HG03469 (cell line): ENCODE results near the gene TSPEAR.

Experiments
- ATAC-seq: cut with Tn5 transposase; IDR thresholded peaks from one replicate; pipeline ENCODE4 v1.9.1; 2021; ENCODE audit warnings: mild to moderate bottlenecking, moderate library complexity, moderate number of reproducible peaks; ENCODE audit not compliant: unreplicated experiment

The TSPEAR gene

GRCh38 chr21:44533891-44534627 is 177.3 kb downstream of the TSPEAR start:
- ATAC-seq: no peak

GRCh38 chr21:44533121-44533890 is 178.1 kb downstream of the TSPEAR start:
- no peak for ATAC-seq

DNA sequence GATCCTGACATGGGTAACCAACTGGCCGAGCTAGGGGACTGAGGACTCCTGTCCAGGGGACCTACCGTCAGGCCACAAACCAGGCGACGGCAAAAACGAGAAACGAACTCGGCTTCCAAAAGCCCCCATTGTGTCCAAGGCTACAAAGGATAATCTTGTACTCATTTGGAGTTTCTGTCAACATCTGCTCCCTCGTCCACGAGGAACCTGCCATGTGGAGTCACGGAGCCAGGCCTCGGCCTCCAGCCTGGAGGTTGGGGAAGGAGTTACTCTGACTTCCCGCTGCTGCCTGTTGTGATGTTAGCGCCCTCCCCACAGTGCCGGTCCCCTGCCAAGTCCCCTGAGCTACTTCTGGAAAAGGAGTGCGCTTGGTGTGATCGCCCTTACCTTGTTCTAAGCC is 178.7 kb downstream of the TSPEAR start:
- no peak for ATAC-seq

DNA sequence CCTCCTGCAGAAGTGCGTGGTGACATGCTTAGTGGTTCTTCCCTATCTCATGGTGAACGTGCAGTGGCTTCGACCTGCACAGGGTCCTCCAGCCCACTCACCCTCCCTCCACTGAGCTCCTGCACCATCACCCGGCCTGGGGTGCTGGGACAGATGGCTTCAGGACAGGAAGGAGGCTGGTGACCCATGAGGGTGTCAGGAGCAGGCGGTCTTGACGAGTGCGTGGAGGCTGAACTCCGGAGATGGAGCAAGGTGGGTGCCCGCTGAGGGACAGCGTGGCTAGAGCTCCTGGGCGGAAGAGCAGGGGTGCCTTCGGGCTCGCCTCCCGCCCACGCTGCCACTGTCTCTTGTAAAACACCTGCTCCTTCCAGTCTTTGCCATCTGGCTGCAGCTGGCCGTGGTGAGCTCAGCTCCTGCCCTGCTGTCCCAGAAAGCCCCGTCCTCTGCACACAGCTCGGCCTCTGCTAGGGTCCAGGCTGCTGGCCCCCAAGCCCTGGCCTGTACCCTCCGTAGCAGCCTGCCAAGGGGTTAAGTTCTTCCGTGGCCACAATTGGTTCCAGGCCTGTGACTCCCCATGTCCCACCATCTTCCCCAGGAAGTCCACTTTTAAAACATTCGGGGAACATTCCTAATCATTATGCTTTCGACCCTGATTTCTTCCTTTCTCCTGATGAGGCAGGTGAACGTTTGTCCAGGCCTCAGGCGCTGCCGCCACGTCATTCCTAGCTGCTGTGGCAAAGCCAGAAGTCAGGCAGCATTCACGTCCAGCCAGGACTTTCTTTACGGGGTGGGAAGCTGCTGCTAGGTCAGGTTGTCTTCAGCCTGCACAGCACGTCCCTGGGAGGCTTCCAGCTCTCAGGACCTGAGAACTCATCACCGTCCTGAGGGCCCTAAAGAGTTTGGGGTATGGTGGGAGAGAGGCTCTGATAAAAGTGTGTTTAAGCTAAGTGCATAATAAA is 179.5 kb downstream of the TSPEAR start:
- ATAC-seq: no peak

DNA sequence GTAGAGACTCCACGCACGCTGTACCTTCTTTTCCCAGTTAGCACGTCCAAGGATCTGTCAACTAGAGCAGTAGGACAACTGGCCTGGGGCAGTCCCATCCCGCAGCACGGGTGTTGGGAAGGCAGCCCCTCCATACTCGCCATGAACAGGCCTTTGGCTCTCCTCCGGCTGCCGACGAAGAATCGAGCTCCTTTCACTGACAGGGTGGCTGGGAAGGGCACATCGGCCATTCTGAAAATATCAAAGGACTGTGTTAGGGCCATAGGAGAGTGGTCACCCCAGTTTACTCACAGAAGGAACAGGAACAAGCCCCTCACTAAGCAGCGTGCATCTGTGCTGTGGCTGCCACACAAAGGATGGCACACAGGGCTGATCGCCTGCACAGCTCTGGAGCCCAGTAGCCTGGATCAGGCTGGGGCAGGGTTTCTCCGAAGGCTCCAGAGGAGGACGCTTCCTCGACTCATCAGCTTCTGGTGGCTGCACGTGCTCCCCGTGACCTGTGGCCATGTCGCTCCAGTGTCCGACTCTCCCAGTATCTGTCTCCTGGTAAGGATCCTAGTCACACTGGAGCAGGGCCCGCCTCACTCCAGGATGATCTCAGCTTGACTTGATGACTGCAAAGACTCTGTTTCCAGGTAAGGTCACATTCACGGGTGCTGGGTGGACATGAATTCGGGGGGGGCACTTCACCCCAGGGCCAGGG is 180.3 kb downstream of the TSPEAR start:
- ATAC-seq: no peak

DNA sequence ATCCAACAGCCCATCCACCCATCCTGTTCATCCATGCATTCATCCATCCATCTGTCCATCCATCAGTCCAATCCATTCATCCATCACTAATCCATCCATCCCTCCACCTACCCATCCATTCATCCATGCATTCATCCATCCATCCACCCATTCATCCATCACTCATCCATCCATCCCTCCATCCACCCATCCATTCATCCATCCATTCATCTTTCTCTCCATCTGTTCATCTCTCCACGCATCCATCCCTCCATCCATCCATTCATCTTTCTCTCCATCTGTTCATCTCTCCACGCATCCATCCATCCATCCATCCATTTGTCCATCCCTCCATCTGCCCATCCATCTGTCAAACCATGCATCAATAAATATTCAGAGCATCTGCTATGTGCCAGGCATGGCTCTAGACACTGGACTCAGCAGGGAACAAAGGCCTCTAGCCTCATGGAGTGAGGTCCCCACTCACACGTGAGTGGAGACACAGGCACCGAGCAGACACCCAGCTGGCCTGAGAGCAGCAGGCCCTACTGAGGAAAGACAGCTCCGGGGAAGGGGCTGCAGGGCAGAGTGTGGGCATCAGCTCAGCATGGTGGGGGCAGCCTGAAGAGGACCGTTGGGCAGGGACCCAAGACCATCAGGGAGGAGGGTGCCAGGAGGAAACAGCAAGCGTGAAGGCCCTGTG is 181.0 kb downstream of the TSPEAR start:
- no peak for ATAC-seq

GRCh38 chr21:44529503-44530125 is 181.8 kb downstream of the TSPEAR start:
- ATAC-seq: no peak

- no peak for ATAC-seq
Observed at GRCh38 chr21:44529011-44529421, 182.4 kb downstream of the TSPEAR start.

DNA sequence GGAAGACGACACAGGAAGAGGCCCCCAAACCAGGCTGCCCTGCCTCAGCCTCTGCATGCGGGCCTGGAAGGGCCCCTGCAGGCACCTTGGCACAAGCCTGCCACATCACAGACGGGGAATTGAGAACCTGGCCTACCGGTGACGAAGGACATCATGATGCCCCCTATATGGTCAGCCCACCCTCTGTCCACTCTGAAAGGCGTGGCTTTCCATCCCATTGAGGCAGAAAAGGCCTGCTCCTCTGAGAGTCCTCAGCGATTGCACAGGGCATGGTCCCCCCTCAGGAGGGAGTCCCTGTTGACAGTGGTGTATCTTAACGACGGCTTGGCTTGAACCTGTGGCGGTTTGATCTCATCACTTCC is 182.8 kb downstream of the TSPEAR start:
- ATAC-seq: no peak

DNA sequence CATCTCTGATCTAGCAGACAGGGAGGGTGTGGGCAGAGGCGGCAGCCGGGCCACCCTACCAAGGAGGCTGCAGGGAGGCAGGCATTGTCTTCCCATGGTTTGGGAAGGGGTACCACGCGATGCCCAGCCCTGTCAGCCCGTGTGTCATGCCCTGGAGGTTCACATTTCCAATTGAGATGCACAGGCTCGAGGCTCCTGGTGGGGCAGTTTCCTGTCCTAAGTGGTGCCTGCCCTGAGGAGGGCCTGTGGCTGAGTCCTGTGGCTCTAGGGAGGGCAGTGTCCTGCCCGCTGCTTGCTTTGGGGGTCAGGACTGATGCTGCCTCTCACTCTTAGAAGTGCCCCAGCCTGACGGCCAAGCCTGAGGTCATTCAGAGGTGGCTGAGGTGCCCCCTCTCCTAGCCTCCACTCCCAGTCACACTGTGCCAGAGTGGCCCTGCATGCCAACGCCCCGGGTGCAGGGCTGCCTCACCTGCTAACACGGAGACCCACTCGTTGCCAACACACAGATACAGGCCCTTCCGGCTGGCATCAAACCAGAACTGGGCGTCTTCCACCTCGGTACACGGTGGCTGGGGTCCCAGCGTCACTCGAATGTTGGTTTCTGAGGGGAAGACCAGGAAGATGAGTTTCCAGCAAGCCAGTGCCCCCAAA is 183.3 kb downstream of the TSPEAR start:
- ATAC-seq: no peak

DNA sequence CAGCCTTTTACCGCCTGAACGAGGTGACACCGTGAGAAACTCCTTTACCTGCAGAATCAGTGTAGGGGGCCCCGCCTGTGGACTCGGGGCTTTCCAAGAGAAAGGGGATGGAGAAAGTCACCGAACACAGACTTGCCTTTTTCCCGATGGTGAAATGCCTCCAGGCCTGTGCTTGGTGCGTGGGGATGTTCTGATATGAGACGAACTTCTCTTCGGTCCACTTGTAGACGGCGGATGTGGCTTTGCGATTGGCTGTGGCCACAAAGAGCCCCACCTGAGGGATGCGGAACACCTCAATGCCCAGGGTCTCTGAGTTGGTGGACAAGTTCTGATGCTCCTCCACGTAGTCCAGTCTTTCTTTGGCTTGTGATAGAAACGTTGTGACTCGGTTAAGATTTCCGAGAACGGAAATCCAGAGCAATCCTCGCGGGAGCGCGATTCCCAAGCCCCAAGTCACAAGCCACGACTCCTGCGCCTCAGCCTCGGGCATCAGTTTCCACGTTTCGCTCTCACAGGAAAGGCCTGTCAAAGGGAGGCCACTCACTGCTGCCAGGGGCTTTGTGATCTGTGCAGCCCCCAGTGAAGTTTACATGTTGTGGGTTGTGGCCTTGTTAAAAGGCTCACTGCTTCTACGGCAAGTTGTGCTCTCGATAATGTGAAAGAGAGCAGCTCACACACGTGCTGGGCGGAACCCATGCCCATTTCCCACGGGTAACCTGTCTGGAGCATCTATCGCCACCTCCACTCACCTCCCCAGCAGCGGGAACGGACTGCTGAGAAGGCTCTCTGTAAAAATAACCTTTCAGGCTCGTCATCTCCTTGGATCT is 184.0 kb downstream of the TSPEAR start:
- no peak for ATAC-seq

- ATAC-seq: no peak
Observed at GRCh38 chr21:44526096-44526997, 185.0 kb downstream of the TSPEAR start.

- no peak for ATAC-seq
Observed at GRCh38 chr21:44525391-44526095, 185.8 kb downstream of the TSPEAR start.

GRCh38 chr21:44524414-44525371 is 186.7 kb downstream of the TSPEAR start:
- no peak for ATAC-seq

- no peak for ATAC-seq
Observed at GRCh38 chr21:44523567-44524413, 187.6 kb downstream of the TSPEAR start.
